ENCODE data around the gene APBA2.
A peak's percentile ranks its signal among the peaks of the same experiment; 100 is the strongest.

Gene APBA2

DNA sequence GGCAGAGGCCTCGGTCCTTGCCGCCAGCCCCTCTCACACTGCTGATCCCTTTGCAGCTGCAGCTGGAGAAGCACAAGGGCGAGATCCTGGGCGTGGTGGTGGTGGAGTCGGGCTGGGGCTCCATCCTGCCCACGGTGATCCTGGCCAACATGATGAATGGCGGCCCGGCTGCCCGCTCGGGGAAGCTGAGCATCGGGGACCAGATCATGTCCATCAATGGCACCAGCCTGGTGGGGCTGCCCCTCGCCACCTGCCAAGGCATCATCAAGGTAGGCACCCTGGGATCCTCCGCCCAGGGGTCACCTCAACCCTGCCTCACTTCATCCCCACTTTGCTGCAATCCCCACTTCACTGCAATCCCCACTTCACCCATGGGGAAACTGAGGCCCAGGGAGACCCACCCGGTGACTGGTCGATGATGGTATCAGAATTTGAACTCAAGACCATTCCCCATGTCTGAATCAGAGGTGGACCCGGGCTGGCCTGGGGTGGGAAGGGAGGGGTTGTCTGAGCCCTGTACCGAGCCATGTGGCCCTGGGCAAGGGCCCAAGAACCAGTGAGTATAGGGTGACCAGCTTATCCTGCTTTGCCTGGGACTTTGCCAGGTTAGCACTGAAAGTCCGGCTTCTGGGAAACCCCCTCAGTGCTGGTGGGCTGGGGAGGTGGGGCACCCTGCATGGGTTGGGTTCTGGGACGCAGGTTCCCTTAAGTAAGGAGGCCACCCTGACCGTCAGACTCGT lies 220.9 kb downstream of the APBA2 start:
- no peak for DNase-seq
- in situ Hi-C loops (cut with HindIII; ENCODE audit: low pct_ligation_motif_present, low pct_unique_long_range_greater_than_20kb, low sequenced_read_pairs), result no loop called here

DNA sequence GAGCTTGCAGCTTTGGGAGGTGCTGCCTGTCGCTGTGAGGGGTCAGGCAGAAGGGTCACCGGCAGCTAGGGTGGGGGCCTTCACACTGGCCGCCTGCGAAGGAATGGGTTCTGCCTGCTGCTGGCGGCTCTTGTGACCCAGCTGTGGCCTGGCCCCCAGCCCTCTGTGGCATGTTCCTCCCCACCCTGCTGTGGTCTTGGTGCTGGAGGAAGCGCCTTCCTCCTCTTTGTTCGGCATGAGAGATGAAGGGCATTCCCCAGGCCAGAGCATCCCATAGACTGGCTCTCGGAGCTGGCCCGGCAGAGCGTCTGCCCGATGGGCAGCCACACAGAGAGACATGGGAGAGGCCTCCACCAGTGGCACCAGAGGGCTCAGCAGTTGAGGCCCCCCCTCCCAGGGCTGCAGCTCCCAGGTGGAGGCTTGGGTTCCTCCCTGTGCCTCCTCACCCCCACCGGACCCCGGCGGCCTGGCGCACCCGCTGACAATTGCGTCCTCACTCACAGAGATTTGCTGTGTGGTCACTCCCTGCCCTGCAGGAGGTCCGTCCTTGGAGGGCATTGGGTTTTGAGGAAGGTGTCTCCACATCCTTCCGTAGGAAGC lies 221.6 kb downstream of the APBA2 start:
- in situ Hi-C loops (cut with HindIII; ENCODE audit: low pct_ligation_motif_present, low pct_unique_long_range_greater_than_20kb, low sequenced_read_pairs), result no loop called here
- DNase-seq, result no peak

DNA sequence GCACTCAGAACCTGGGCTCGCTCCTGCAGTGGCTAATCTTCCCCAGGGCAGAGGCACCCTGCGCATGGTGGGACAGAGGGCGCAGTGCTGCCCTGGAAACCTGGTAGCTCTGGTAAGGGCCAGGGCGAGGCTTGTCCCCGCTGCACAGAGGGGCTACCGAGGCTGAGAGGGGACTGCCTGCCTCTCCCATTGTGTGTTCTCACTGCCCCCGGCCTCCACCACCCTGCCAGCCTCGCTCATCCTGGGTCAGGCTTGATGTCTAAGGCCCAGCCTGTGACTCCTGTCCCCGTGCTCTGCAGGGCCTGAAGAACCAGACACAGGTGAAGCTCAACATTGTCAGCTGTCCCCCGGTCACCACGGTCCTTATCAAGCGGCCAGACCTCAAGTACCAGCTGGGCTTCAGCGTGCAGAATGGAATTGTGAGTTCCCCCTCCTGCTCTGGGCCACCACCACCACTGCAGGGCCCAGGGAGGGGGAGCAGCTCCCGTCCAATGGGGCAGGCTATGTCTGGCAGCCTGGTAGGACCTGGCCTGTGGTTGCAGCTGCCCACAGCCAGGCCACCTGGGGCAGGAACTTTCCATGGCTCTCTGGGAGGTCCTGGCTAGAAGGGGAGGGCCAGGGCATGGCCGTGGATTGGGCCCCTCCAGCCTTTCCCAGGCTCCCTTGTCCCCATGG lies 222.3 kb downstream of the APBA2 start:
- in situ Hi-C loops (cut with HindIII; ENCODE audit: low pct_ligation_motif_present, low pct_unique_long_range_greater_than_20kb, low sequenced_read_pairs), result no loop called here
- DNase-seq, result no peak

DNA sequence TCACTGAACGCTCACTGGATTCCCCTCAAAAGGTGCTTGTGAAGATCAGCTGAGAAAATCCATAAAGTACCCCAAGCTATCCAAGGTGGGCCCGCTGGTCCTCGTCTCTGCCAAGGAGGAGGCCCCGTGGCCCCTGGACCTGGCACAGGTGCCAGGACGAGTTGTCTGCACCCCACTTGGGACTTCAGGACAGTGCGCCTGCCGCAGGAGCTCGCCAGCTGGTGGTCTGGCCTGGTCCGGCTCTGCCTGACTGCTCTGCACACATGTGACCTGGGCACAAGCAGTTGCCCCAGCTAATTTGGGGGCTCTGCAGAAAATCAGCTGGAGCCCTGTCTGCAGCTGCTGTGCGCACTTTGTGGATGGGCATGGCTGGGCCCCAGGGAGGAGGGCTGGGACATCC lies 224.0 kb downstream of the APBA2 start:
- DNase-seq, result no peak
- in situ Hi-C loops (cut with HindIII; ENCODE audit: low pct_ligation_motif_present, low pct_unique_long_range_greater_than_20kb, low sequenced_read_pairs), result no loop called here

DNA sequence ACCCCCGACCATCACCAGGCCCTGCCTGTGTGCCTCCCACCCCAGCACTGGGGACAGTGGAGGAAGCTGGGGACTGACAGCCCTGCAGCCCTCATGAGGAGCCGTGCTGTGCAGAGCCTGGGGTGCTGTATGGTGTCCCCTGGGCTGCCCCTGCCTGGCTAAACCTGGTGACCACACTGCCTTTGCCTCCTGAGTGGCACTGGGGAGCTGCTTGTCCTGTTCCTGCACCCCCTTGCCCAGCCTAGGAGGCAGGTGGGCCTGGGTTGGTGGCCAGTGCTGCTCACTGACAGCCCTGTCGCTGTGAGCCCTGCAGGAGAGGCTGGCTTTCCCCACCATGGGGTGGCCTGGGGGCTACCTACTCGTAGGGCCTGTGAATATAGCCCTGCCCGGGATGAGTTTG lies 224.4 kb downstream of the APBA2 start:
- no peak for DNase-seq
- in situ Hi-C loops (cut with HindIII; ENCODE audit: low pct_ligation_motif_present, low pct_unique_long_range_greater_than_20kb, low sequenced_read_pairs), result no loop called here

DNA sequence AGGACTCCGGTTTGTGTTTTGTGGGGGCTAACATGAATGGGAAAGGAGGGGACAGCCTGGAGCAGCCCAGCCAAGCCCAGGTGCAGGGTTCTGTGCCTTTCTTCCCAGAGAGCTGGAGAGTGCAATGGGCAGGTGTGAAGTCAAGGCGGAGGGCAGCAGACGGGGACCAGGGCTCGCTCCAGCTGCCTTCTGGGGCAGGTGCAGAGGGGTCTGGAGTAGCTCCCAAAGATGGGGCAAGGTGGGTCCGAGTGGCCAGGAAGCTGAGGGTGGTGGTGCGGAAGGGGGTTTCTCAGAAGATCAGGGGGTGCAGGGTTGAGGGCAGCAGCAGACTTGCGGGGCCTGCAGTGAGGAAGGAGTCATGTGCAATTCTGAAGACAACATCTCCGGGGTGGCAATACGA lies 225.0 kb downstream of the APBA2 start:
- DNase-seq, result no peak
- in situ Hi-C loops (cut with HindIII; ENCODE audit: low pct_ligation_motif_present, low pct_unique_long_range_greater_than_20kb, low sequenced_read_pairs), result no loop called here

DNA sequence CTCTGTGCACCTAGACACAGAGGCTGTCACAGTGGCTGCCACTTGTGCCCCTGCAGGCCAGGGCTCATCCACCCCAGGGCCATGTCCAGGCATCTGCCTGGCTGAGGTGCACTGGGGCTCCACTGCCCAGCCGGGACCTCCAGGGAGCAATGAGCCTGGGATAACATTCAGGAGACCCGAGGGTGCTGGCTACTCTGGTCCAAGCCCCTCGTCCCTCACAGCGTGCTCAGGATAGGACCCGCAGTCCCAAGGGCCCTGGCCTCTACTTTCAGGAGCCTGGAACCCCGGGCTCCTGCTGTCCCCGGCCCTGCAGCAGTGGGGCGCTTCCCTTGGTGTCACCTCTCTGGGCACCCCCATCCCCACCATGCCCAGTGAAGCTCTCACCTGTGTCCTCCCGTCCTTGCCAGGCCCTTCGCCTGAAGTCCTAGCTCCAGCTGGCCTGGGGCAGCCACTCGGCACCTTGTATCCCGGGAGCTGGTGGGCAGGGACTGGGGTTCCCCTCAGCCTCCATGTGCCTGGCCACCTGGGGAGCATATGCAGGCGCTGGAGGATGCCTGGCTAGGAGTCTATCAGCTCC lies 226.0 kb downstream of the APBA2 start:
- in situ Hi-C loops (cut with HindIII; ENCODE audit: low pct_ligation_motif_present, low pct_unique_long_range_greater_than_20kb, low sequenced_read_pairs), result no loop called here

DNA sequence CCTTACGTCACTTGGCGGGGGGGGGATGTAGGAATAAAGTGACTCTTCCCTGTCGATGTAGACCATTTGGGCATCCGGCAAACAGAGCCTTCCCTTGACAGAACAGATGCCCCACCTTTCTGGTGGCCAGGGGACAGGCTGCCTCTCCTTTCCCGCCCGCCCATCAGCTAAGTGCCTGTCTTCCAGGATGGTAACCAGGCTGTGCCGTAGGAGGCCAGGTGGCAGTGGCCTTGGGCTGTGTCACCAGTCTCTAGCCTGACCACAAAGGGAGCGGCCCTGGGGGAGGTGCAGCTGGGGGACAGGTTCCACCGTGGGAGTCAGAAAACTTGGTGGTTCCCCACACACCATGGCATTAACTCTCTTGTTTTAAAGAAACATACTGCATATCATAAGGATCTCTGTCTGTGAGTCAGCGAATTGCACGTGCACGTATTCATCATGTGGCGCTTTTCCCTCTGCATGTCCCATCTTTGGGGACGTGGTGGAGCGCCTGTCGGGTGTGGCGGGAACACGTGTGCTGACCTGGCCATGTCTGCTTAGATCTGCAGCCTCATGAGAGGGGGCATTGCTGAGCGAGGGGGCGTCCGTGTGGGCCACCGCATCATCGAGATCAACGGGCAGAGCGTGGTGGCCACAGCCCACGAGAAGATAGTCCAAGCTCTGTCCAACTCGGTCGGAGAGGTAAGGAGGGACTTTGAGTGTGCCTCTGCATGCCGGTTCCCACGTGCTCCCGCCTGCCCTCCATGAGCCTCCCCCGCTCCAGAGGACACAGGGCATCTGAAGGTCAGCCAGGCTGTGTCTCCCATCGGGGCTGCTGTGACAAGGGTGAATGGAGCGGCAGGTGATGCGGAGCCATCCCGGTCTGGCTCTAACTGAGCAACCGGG lies 227.8 kb downstream of the APBA2 start:
- DNase-seq, result no peak
- in situ Hi-C loops (cut with HindIII; ENCODE audit: low pct_ligation_motif_present, low pct_unique_long_range_greater_than_20kb, low sequenced_read_pairs), result no loop called here

More for the DNA sequence above, 226.0 kb downstream of the APBA2 start:
- no peak for DNase-seq

DNA sequence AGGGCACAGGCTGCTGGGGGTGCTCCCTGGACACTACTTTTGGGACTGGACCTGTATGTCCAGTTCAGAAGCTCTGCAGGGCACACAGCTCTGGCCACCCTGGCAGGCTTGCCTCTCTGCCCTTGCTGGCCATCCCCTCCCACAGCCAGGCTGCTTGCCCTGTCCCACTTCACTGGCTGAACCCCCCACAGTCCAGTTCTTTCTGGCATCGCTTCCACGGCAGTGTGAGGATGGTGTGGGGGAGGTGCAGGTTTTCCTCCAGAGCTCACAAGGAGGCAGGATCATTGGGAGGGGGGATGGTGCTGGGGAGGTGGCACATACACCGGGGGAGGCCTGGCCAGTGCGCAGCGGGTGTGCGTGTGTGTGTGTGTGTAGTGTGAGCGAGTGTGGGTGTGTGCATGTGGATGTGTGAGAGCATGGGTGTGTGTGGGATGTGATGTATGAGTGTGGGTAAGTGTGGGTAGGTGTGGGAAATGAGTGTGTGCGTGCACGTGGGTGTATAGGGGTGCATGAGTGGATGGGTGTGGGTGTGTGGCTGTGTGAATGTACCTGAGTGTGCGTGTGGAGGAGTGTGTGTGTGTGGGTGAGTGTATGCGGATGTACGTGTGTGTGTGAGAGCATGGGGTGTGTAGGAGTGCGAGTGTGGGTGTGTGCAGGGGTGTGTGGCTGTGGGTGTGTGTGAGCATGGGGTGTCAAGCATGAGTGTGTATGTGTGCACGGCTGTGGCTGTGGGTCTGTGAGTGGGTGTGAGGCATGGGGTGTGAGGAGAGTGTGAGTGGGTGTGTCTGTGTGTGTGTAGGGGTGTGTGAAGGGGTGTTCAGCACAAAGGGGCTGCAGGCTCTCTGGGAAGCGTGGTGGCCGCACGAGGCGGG lies 228.7 kb downstream of the APBA2 start:
- no peak for DNase-seq
- in situ Hi-C loops (cut with HindIII; ENCODE audit: low pct_ligation_motif_present, low pct_unique_long_range_greater_than_20kb, low sequenced_read_pairs), result no loop called here

DNA sequence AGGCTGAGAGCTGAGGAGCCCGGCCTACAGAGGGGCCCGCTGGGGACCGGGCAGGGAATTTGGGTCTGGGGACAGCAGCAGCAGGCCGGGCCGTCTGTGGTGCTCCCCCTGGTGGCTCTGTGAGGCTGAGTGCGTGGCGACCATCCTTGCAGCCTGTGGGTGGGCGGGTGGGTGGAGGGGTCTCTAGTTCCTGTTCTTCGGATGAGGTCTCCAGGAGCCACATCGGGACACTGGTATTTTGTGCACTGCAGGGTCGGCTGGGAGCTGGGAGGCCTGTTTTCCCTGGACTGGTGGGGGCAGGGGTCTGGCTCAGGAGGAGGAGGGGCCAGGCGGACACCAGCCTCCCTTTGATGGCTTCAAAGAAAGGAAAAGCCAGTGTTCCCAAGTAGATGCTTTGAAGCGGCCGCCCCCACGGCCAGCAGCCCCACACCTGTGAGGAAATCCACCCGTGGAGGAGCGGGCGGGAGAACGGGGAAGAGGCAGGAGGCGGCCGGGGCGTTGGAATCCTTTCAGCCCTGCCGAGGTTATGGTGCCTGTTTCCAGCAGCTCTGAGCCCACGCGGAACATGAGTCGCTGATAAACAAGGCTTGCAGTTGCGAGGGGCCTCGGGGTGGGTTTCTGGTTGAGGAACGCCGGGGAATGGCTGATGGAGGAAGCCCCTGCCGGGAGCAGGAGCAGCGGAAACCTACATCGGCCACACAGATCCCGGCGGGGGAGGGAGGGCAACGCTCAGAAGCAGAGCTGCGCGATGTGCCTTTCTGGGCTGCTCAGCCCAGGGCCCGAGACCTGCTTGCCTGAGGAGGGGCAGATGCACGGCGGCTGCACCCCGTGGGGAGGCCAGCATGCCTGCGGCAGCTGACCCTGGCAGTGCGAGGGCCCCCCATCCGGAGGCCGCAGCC lies 229.6 kb downstream of the APBA2 start:
- in situ Hi-C loops (cut with HindIII; ENCODE audit: low pct_ligation_motif_present, low pct_unique_long_range_greater_than_20kb, low sequenced_read_pairs), result no loop called here
- DNase-seq, result peak; percentile 3

DNA sequence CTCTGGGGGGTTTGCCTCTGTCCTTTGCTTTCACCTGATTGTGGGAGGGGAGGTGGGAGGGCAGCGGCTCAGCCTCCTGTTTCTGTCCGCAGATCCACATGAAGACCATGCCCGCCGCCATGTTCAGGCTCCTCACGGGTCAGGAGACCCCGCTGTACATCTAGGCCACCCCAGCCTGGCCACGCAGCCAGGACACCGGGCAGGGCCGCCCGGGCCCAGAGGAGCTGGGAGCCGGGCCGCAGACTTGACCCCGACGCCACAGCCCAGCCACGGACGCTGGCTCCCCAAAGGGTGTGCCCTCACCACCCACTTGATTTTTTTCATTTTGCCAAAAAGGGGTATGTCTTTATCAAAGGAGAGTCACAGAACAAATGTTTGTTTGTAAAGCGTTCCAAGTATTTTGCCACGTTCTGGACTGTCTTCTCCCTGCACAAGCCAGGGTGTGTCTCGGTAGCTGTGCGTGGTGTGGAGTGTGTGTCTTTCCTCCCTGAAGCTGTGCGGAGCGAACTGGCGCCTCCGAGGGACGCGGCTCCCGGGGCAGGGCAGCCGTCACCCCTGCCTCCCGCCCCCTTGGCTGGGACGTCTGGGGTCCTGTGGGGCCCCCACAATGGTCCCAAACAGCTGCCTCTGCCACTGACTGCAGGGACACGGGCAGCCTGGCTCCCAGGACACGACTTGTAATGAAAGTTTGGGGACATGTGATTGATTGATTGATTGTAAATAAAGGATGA lies 231.4 kb downstream of the APBA2 start:
- in situ Hi-C loops (cut with HindIII; ENCODE audit: low pct_ligation_motif_present, low pct_unique_long_range_greater_than_20kb, low sequenced_read_pairs), result no loop called here
- DNase-seq, result no peak

DNA sequence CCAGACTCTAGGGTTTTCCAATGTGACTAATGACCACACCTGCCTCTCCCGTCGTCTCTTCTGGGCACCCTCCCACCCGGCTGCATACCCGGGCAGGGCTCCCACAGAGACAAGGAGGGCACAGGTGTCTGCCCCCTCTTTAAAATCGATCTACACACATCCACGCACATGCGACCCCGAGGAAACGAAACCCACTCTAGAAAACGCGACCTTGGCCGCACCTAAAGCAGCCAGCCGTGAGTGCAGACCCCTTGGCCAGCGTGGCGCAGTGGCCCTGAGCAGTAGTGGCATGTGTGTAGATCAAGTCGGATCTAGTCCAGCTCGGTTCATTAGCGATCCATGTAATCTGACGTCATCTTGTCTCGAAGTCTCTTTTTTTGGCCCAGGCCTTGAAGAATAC lies 232.0 kb downstream of the APBA2 start:
- in situ Hi-C loops (cut with HindIII; ENCODE audit: low pct_ligation_motif_present, low pct_unique_long_range_greater_than_20kb, low sequenced_read_pairs), result no loop called here
- no peak for DNase-seq

DNA sequence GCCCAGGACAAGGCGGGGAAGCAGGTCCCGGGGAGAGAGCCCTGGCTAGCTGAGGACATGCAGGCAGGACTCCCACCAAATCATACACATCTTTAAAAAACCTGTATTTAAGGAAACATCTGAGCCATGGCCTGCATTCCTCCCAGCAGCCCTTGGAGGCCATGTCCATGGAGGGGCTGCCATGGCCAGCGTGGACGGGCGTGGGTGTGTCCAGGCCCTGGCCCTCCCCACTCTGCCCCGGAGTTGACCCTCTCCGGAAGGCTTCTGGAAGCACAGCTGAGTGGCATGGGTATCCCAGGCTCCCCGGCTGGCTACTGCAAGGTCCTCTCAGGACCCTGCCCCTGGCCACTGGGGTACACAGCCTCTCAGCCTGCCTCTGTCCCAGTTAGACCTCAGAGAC lies 234.1 kb downstream of the APBA2 start:
- in situ Hi-C loops (cut with HindIII; ENCODE audit: low pct_ligation_motif_present, low pct_unique_long_range_greater_than_20kb, low sequenced_read_pairs), result no loop called here
- no peak for DNase-seq

DNA sequence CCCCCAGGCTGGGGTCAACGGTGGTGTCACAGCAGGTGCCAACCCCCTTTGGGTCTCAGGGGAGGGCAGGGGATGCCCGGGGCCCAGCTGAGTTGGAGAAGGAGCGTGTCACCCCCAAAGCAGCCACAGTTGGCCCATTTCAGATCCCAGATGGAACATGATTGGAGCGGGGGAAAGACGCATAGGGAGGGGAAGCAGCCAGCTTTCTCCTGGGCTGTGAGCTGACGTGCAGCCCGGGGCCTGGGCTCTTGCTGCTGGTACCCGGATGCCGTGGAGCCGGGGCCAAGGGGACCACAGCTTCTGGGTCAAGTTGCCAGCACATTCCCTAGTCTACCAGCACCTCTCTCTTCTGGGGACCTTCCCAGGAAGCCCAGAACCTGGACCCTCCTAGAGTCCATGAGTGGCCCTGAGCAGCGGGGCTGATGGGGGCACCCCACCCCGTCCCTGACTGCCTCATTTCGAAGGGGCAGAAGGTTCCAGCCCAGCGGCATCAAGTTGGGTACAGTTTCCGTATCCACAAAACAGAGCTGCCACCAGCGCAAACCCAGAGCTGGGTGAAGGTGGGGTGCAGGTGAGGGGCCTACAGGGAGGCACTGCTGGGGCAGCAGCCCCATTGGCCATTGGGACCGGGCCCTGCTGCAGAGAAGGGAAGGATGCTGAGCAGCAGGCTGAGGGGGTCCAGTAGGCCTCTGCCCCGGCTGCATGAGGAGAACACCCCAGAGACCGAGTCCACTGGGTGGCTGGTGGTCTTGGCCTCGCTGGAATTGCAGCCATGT lies 235.0 kb downstream of the APBA2 start:
- in situ Hi-C loops (cut with HindIII; ENCODE audit: low pct_ligation_motif_present, low pct_unique_long_range_greater_than_20kb, low sequenced_read_pairs), result no loop called here
- DNase-seq, result no peak

DNA sequence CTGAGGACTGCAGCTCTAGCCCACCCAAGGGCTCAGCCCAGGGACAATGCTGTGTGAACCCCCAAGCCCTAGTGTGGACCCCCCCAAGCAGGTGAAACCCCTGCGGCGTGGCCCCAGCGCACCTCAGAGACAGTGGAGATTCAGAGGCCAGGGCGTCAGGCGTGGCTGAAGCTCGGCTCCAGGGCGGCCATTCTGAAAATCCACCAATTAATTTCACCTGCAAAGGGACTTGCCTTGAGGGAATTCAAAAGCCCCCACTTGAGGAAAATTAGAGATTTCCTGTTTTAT lies 235.5 kb downstream of the APBA2 start:
- in situ Hi-C loops (cut with HindIII; ENCODE audit: low pct_ligation_motif_present, low pct_unique_long_range_greater_than_20kb, low sequenced_read_pairs), result no loop called here

DNA sequence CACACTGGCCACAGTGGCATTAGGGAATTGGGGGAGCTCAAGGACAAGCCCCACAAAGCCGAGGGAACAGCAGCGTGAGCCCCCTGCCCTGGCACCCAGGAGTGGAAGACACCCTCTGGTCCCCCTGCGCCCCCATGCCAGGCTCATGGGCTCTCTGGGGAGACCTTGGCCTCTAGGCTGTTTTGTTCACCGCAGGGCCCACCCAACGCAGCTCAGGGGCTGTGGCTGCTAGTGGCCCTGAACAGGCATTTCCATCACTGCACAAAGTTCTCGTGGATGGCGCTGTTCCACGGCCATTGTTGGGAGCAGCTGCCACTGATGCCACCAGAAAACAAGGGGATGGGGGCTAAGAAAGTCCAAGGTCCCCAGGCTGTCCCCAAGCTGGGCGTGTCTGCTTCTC lies 236.1 kb downstream of the APBA2 start:
- in situ Hi-C loops (cut with HindIII; ENCODE audit: low pct_ligation_motif_present, low pct_unique_long_range_greater_than_20kb, low sequenced_read_pairs), result no loop called here
- no peak for DNase-seq

More for the DNA sequence above, 235.5 kb downstream of the APBA2 start:
- DNase-seq, result no peak

All from ACHN (cell line).